Measurements from ENCODE around the gene MIGA1. TPM values are rescaled to one million over a fixed set of nuclear protein-coding genes. Genes with fewer than 3 reads are reported as not detected.
"Not testable (repeated sequence)": the region's sequence is repeated elsewhere in the genome, so short reads cannot be mapped to it uniquely, and the experiment has no call there.

The MIGA1 gene
- total RNA-seq, 3 donors from 2014 or later (not counting 1 experiment from before 2014, with no cell fraction given) = 13.6 to 16.9 (median 15.6) TPM

- Mint-ChIP-seq H3K4me1 (peaks cover under 1 to 5% of the 10 kb centered on the region in 2 donors), H3K4me3 (no peak overlapping the region), H3K27me3 (ENCODE audit: low read depth in 2 of 2) (no peaks in the 10 kb centered on the region), H3K36me3 (peaks cover 10% of the 10 kb centered on the region), H3K9me3 (no peaks in the 10 kb centered on the region), H3K27ac (peak overlapping the region in 1 of 2 donors; percentile 29)
- DNase-seq (no peak), ATAC-seq (no peak)
- Histone ChIP-seq H3K27me3 (ENCODE audit: control insufficient read depth, insufficient read depth, low read length) (no peaks in the 10 kb centered on the region), H3K4me1 (ENCODE audit: control insufficient read depth, insufficient read depth, low read length) (no peaks in the 10 kb centered on the region), H3K9me3 (ENCODE audit: control insufficient read depth, insufficient read depth, low read length) (no peaks in the 10 kb centered on the region), H3K36me3 (ENCODE audit: control insufficient read depth, insufficient read depth, low read length) (peaks cover 43% of the 10 kb centered on the region), H3K27ac (ENCODE audit: low read length) (no peak overlapping the region), H3K4me3 (ENCODE audit: low read length) (no peak overlapping the region)
- WGBS (ENCODE audit: insufficient coverage) = 100% methylated on average over 1 of the region's 1 CpG
- intact Hi-C loops (cut with micrococcal nuclease) = no loop called here
- TF ChIP-seq CTCF (IDR thresholded peaks at IDR 0.05) = no peak
Observed at GRCh38 chr1:77820121-77820520, 40.7 kb downstream of the MIGA1 start.

- Histone ChIP-seq H3K27me3 (ENCODE audit: control insufficient read depth, insufficient read depth, low read length) (no peaks in the 10 kb centered on the region), H3K4me1 (ENCODE audit: control insufficient read depth, insufficient read depth, low read length) (no peaks in the 10 kb centered on the region), H3K36me3 (ENCODE audit: control insufficient read depth, insufficient read depth, low read length) (peaks cover 23% of the 10 kb centered on the region), H3K4me3 (ENCODE audit: low read length) (no peak overlapping the region), H3K27ac (ENCODE audit: low read length) (no peak overlapping the region), H3K9me3 (ENCODE audit: control insufficient read depth, insufficient read depth, low read length) (no peaks in the 10 kb centered on the region)
- ATAC-seq (no peak), DNase-seq (no peak)
- Mint-ChIP-seq H3K9me3 (no peaks in the 10 kb centered on the region), H3K36me3 (no peaks in the 10 kb centered on the region), H3K27me3 (ENCODE audit: low read depth in 2 of 2) (no peaks in the 10 kb centered on the region), H3K4me3 (no peak overlapping the region), H3K27ac (no peak overlapping the region), H3K4me1 (peaks cover 0 to 4% of the 10 kb centered on the region in 2 donors)
- no peak for TF ChIP-seq CTCF (IDR thresholded peaks at IDR 0.05)
- WGBS (ENCODE audit: insufficient coverage) = 94% methylated on average over 2 of the region's 2 CpGs
- intact Hi-C loops (cut with micrococcal nuclease) = no loop called here
Observed at GRCh38 chr1:77824079-77824478, 44.6 kb downstream of the MIGA1 start.

GRCh38 chr1:77824694-77825093 lies 45.2 kb downstream of the MIGA1 start:
- H3K36me3 Mint-ChIP-seq = no peaks in the 10 kb centered on the region
- DNase-seq = no peak
- Histone ChIP-seq H3K4me3 (ENCODE audit: low read length) (no peak overlapping the region), H3K27ac (ENCODE audit: low read length) (no peak overlapping the region), H3K4me1 (ENCODE audit: control insufficient read depth, insufficient read depth, low read length) (no peaks in the 10 kb centered on the region), H3K9me3 (ENCODE audit: control insufficient read depth, insufficient read depth, low read length) (no peaks in the 10 kb centered on the region), H3K36me3 (ENCODE audit: control insufficient read depth, insufficient read depth, low read length) (peaks cover 23% of the 10 kb centered on the region), H3K27me3 (ENCODE audit: control insufficient read depth, insufficient read depth, low read length) (no peaks in the 10 kb centered on the region)
- intact Hi-C loops (cut with micrococcal nuclease) = no loop called here
- no peak overlapping the region for H3K27ac Mint-ChIP-seq
- peaks cover 0 to 4% of the 10 kb centered on the region in 2 donors for H3K4me1 Mint-ChIP-seq
- 95% methylated on average over 1 of the region's 1 CpG for WGBS (ENCODE audit: insufficient coverage)
- no peaks in the 10 kb centered on the region for H3K27me3 Mint-ChIP-seq (ENCODE audit: low read depth in 2 of 2)
- H3K4me3 Mint-ChIP-seq = no peak overlapping the region
- ATAC-seq = no peak
- no peak for TF ChIP-seq CTCF (IDR thresholded peaks at IDR 0.05)
- H3K9me3 Mint-ChIP-seq = no peaks in the 10 kb centered on the region

- Histone ChIP-seq H3K9me3 (ENCODE audit: control insufficient read depth, insufficient read depth, low read length) (no peaks in the 10 kb centered on the region), H3K27ac (ENCODE audit: low read length) (no peak overlapping the region), H3K4me1 (ENCODE audit: control insufficient read depth, insufficient read depth, low read length) (no peaks in the 10 kb centered on the region), H3K4me3 (ENCODE audit: low read length) (no peak overlapping the region), H3K27me3 (ENCODE audit: control insufficient read depth, insufficient read depth, low read length) (no peaks in the 10 kb centered on the region), H3K36me3 (ENCODE audit: control insufficient read depth, insufficient read depth, low read length) (peaks cover 18% of the 10 kb centered on the region)
- TF ChIP-seq CTCF (IDR thresholded peaks at IDR 0.05) = no peak
- ATAC-seq (peak in 1 of 3 donors; percentile 30), DNase-seq (peak in 1 of 2 donors; percentile 33)
- 62% methylated on average over 10 of the region's 10 CpGs for WGBS (ENCODE audit: insufficient coverage)
- intact Hi-C loops (cut with micrococcal nuclease) = no loop called here
- H3K36me3 Mint-ChIP-seq = no peaks in the 10 kb centered on the region
- peak overlapping the region in 1 of 2 donors; percentile 44 for H3K27ac Mint-ChIP-seq
- H3K27me3 Mint-ChIP-seq (ENCODE audit: low read depth in 2 of 2) = no peaks in the 10 kb centered on the region
- no peaks in the 10 kb centered on the region for H3K9me3 Mint-ChIP-seq
- no peak overlapping the region for H3K4me3 Mint-ChIP-seq
- H3K4me1 Mint-ChIP-seq = peaks cover 0 to 4% of the 10 kb centered on the region in 2 donors
Observed at GRCh38 chr1:77825131-77825709, 45.8 kb downstream of the MIGA1 start.

- H3K9me3 ChIP-seq (ENCODE audit: control insufficient read depth, insufficient read depth, low read length); H3K27ac ChIP-seq (ENCODE audit: low read length); H3K4me3 ChIP-seq (ENCODE audit: low read length); H3K9me3 Mint-ChIP-seq; H3K27ac Mint-ChIP-seq; intact Hi-C loops (cut with micrococcal nuclease); H3K4me3 Mint-ChIP-seq; H3K4me1 ChIP-seq (ENCODE audit: control insufficient read depth, insufficient read depth, low read length); H3K4me1 Mint-ChIP-seq; DNase-seq; ATAC-seq; H3K36me3 Mint-ChIP-seq; H3K27me3 Mint-ChIP-seq (ENCODE audit: low read depth in 2 of 2); H3K27me3 ChIP-seq (ENCODE audit: control insufficient read depth, insufficient read depth, low read length): not testable (repeated sequence)
- over 99% methylated on average over 8 of the region's 8 CpGs for WGBS (ENCODE audit: insufficient coverage)
- peaks cover 17% of the 10 kb centered on the region for H3K36me3 ChIP-seq (ENCODE audit: control insufficient read depth, insufficient read depth, low read length)
Observed at GRCh38 chr1:77826851-77827250, 47.4 kb downstream of the MIGA1 start.

Measured in natural killer cell (primary cell).